ENCODE results near the gene COQ9.
"Not testable (repeated sequence)": the region's sequence is repeated elsewhere in the genome, so short reads cannot be mapped to it uniquely, and the experiment has no call there.

Gene COQ9

GRCh38 chr16:57486858-57487834 is 39.9 kb downstream of the COQ9 start:
- no peak for DNase-seq

- DNase-seq, result no peak
These were observed 42.0 kb downstream of the COQ9 start for GRCh38 chr16:57489229-57489628.

GRCh38 chr16:57493767-57494166 is 46.5 kb downstream of the COQ9 start:
- no peak for DNase-seq

- no peak for DNase-seq
These were observed 49.8 kb downstream of the COQ9 start for GRCh38 chr16:57497121-57497520.

GRCh38 chr16:57498031-57498430 is 50.8 kb downstream of the COQ9 start:
- no peak for DNase-seq

GRCh38 chr16:57499941-57500340 is 52.7 kb downstream of the COQ9 start:
- DNase-seq, result not testable (repeated sequence)

- peak; percentile 39 for DNase-seq
These were observed 53.4 kb downstream of the COQ9 start for GRCh38 chr16:57500578-57501111.

- DNase-seq, result no peak
These were observed 54.2 kb downstream of the COQ9 start for GRCh38 chr16:57501492-57501891.

GRCh38 chr16:57502048-57502775 is 54.9 kb downstream of the COQ9 start:
- DNase-seq, result no peak

- DNase-seq, result no peak
These were observed 56.1 kb downstream of the COQ9 start for GRCh38 chr16:57503366-57503765.

- no peak for DNase-seq
These were observed 56.7 kb downstream of the COQ9 start for GRCh38 chr16:57504001-57504400.

GRCh38 chr16:57504491-57504890 is 57.2 kb downstream of the COQ9 start:
- no peak for DNase-seq

- DNase-seq, result no peak
These were observed 57.9 kb downstream of the COQ9 start for GRCh38 chr16:57505169-57505568.

GRCh38 chr16:57507136-57508034 is 60.1 kb downstream of the COQ9 start:
- DNase-seq, result no peak

GRCh38 chr16:57508035-57508425 is 60.8 kb downstream of the COQ9 start:
- no peak for DNase-seq

- no peak for DNase-seq
These were observed 62.1 kb downstream of the COQ9 start for GRCh38 chr16:57509231-57509923.

GRCh38 chr16:57510016-57510871 is 63.0 kb downstream of the COQ9 start:
- no peak for DNase-seq

Data from hematopoietic multipotent progenitor cell treated with erythropoietin and hydrocortisone succinate and interleukin-3 and kit ligand, for 4 days (in vitro differentiated cells).